Stimulated activated CD4-positive, alpha-beta T cell treated with anti-CD3 and anti-CD28 coated beads, Interleukin-12 subunit alpha, Interleukin-12 subunit beta, amount 100 ng/mL, for 24 hours (primary cell): ENCODE results near the gene PRKAG2.

ENCODE experiments used
- DNase-seq, 2 experiments: peaks; one replicate each; pipeline ENCODE4 v3.0.0-alpha.2; 2020; ENCODE audit warnings: low read depth in 2 of 2

The PRKAG2 gene

DNA sequence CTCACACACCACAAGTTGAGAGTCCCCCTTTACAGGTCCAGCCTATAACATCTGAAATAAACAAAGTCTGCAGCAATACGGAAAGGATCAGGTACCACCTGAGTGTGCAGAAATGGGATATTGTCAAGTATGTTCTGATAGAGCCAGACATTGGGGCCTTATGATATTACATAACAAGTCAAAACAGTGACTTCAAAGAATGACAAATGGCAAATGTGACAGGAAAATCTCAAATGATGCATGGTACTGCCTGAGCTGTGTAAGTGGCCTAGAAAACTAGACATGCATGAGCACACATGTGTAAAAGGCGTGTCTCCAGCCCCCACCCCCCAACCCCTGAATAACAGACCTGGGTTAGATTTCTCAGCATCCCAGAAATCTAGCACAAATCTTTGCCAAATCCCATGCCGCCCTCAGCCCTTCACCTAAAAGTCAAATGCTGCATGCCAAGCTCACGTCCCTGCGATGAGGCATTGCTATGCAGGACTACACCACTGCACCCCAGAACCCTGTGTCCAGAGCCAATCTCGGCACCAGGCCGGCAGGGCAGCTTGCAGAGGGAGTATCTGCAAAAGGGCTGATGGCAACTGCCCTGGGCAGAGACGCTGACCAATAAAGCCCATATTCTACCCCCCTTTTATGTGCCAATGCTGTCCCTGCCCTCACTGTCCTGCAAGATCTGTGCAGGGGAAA lies 58.8 kb downstream of the PRKAG2 start:
- no peak for DNase-seq

- DNase-seq = no peak
Observed at GRCh38 chr7:151817315-151817690, 59.6 kb downstream of the PRKAG2 start.

GRCh38 chr7:151816562-151817314 lies 60.2 kb downstream of the PRKAG2 start:
- no peak for DNase-seq

DNA sequence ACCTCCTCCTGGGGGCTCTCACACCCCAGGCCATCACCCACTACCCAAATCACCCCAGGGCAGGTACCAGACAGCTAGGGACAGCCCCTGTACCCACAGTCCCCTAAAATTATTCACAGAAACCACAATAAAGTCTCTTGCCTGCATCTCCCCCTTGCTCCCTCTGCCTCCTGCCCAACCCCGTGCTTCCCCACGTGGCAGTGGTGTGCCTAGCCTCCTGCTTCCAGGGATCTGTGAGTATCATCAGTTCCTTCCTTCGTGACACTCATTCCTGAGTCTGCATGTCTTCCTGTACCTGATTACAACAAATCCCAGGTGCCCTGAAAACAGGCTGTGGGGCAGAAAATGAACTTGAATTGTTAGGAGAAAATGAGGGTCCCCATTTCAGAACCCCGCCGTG lies 61.5 kb downstream of the PRKAG2 start:
- DNase-seq = no peak

- DNase-seq = no peak
Observed at GRCh38 chr7:151814400-151815009, 62.4 kb downstream of the PRKAG2 start.

DNA sequence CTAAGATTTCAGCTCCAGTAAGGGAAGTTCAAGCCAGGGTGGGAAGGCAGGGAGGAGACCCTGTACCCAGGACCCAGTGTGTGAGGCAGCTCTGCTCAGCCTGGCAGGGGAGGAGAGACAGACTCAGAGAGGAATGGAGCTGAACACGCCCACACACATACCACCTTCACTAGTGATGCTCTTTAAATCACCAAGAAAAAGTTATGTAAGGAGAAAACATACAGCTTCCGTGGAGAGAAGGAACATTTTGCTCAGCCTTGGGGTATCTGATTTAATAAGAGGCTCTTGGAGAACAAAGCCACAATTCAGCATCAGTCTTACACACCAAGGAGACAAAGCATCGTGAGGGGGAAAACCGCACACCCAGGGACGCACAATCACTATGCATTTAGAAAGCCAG lies 62.9 kb downstream of the PRKAG2 start:
- DNase-seq = no peak

DNA sequence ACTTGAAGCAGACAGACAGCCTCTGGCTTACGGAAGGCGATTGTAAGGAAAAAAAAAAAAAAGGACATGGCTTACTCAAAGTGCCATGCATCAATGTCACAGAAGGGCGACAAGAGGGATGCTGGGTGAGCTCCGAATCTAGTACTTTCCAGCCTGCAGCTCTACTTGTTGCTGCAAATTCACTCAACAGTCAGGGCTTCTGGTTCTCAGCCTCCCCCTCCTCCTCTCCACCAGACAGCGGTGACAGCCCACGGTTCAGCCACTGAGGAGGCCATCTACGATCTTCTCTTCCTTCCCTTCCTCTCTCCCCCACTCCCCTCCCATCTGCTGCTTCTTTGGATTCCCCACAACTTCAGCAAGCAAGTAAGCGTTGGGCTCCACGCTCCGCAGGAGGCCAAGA lies 63.5 kb downstream of the PRKAG2 start:
- DNase-seq = no peak

DNA sequence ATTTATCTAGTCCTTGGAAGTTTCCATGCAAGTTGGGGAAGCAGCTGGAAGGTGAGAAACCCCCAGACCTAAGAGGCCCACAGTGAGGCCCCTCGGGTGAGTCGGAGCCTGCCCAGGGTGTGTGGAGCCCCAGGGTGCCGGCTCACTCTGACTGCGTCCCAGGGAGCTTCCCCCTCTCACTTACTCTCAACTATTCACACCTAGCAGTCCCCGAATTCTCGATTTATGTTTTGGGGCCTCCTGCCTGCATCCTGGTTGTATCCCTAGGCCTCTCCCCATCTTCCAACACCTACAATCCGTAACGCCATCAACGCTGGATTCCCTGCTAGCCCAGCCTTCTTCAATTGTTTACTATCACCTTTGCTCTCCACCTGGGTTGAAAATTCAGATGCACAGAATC lies 63.9 kb downstream of the PRKAG2 start:
- DNase-seq = no peak

DNA sequence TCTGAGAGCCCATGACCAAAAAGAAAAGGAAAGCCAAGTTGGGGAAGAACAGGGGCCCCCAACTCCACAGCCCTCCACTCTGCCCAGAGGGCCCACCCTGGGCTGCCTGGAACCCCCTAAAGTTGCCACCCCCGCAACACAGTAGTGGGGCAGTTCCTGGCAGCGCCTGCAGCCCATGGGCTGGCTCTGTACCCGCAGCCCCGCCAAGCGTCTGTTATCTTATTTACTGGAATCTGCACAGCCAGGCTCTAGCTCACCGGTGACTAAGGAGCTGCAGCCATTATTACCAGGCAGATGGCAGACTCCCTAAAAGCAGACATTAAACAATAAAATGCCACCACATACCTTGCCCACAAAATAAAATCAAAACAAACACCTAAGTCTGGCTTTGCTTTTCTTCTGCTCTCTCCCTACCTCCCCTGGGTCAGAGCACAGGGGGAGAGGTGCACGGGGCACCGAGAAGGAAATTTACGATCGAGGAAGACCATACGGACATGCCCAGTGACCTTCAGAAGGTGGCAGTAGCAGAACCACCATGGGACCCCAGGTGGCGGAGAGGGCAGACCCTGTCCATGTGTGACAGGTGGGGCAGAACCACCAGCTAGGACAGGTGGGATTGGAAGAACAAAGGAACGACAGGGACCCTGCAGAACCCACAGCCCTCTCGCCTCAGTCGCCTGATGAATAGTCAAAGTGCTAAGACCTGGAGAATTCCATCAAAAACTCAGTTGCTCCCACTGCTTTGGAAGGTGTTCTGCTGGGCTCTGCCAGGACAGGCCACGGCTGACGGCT lies 66.3 kb downstream of the PRKAG2 start:
- DNase-seq = no peak

- no peak for DNase-seq
Observed at GRCh38 chr7:151809864-151810170, 67.1 kb downstream of the PRKAG2 start.

DNA sequence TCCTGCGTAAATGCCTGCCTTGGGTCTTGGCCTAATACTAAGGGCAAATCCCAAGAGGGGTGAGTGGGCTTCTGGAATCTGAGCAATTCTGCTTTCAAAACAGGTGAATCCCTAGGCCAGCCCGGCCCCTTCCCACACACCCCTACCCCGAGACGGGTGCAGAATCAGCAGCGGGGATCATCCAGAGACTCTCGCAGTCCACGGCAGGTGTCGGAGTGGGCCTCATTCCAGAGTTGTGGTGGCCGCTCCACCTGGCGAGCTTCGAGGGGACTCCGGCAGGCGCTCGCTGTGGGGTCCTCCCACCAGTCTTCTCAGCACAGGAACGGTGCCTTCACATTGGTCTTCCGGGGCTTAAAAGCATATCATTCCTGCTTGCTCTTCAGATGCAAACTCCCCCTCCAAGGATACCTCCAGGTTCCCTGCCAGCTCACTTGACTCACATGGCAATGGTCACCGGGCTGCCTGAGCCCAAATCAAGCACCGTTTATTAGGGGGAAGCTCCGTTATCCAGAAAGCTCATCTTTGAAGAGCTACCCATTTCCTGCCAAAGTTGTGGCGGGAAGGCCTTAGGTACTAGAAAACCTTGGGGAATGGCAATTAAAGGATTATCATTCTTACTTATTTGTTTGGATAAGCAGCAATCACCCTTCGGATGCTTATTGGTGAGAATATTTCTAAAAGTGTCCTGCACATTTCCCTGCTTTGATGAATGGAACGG lies 67.6 kb downstream of the PRKAG2 start:
- no peak for DNase-seq

DNA sequence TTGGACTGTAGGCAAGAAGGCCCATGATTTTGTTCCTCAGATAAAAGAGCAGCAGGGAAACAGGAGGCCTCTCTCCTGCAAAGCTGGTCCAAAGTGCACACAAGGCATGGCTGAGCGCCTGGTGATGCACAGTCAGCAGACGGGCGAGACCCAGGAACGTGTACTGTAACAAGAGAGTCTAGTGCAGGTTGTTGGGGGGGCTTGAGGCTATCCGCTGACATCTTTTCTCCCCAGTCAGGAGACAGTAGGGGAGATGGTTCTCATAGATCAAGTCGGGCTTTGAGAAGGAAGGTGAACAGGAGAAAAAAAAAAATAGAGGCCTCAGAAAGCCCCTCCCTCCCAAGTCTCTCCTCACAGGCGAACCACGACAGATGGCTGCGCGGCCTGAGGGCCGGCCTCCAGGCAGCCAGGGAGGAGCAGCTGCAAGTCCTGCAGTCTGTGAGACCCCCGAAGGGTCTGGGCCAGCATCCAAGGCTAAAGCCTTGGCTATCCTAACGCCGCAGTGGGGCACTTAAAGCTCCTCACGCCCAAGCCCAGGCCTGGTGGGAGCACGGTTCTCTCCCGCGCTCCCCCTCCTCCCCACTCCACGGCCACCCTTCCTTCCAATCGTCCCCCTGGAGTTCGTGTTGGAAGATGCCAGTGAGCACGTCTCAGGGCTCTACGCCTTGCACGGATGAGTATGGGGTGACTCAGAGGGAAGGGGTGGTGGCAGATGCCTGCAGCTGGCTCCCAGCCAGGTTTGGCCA lies 68.3 kb downstream of the PRKAG2 start:
- DNase-seq = no peak

DNA sequence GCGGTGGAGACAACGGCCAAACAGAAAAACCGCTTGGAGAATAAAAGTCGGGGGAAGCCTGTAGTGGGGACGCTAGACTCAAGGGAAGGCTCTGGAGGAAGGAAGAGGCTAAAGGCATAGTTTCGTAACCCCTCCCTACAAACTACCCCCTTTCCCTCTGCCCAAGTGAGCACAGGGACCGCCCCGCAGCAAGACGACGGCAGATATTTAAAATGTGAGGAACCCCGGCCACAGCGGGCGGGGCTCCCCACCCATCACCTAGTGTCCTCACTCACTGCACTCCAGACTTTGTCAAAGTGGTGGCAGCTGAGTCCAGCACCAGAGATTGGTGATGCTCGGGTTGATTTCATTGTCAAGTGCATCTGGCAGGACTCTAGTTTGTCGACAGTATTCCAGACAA lies 69.1 kb downstream of the PRKAG2 start:
- no peak for DNase-seq

DNA sequence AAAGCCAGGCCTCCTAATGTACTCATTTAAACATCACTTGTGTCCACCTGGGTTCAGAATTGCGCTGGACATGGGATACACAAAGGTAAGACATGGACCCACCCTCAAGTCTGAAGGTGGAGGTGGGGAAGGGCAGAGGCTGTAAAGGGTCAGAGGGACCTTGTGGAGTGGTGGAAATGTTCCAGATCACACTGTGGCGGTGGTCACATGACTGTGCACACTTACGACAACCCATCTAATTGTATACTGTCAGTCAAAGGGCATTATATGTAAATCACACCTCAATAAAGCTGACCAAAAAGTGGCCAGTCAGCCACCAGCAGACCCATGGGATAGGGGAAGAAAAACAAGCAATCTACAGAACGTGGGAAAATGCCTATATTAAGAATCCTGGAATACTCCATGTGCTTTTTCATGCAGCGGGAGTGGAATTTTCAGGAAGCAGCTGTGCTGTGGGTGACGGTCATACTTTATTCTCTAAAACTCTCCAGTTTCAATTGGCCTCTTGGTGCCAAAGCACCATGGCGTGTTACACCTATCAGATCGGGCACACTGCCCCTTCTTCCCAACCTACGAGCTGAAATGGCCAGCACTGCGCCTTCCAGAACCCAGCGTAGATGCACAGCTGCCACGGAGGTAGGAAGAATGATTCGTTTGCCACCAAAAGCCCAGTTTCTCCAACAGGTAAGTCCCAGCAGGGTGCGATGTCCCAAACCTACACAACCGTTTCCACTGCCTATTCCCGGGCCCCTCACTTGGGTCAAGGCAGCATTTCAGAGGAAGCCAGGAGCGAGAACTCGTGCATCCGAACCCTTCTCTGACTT lies 69.8 kb downstream of the PRKAG2 start:
- no peak for DNase-seq

DNA sequence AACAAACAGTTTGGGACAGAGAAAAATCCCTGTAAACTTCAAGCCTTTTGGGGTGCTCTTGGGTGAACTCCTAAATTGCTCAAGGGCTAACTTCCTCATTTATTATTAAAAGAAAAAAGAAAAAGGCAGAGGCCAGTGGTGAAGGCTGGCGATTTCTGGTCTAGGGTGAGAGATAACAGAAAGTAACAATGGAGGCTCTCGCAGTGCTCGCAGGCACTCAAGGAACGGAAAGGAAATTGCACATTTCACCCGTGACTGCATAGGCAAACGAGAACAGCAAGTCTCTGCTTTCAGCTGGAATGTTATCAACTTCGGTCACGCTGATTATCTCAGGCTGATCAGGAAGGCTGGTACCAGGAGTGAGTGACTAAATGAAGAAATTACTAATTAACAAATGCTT lies 70.7 kb downstream of the PRKAG2 start:
- DNase-seq = no peak

- no peak for DNase-seq
Observed at GRCh38 chr7:151805191-151805590, 71.7 kb downstream of the PRKAG2 start.

DNA sequence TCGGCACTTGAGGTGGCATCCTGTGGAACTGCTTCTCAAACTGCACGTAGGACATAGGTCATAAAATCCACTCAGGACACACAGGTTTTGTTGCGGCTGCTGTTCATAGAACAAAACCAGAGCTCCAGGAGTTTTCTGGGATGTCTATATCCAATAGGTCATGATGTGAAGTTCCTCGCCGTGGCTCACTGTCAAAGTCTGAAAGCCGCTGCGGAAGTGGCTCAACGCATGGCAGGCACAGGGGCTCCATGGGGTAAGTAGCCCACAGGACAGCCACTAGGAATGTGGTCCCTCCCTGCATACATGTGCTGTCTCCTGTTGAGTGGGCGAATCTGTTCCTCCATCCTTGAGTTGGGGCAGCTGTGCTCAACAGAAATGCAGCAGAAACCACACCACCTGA lies 72.2 kb downstream of the PRKAG2 start:
- no peak for DNase-seq

DNA sequence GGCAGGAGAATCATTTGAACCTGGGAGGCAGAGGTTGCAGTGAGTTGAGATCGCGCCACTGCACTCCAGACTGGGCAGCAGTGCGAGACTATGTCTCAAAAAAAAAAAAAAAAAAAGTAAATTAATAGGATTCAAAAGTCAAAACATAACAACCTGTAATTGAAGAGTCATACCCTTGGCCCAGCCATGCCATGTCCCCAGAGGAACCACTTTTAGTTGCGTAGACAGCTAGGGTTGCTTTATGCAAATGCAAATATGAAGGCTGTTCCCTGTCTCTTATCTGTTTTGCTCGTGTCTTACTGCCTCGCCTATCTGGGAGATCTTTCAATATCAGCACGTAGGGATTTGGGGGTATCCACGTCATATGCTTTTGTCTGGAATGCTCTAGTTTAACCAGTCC lies 73.1 kb downstream of the PRKAG2 start:
- no peak for DNase-seq

DNA sequence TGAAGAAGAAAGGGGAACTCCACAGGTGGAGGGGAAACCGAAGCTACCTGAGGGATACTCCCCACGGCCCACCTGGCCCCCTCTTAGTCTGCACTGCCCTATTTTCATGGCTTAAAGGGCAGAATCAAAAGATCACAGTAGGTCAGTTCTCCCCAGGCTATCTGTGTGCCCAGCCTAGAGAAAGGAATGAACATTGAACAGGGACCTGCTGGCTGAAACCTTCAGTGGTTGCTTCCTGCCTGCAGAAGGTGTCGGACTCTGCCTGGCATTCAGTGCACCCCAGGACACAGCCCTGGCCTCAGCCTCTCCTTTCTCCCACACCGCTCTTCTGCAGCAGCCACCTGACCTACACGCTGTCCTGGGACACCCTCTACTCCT lies 74.5 kb downstream of the PRKAG2 start:
- no peak for DNase-seq

- no peak for DNase-seq
Observed at GRCh38 chr7:151801782-151802468, 75.0 kb downstream of the PRKAG2 start.
